GM06990 (cell line): ENCODE results near the gene MTFP1.
"Not testable (repeated sequence)": the region's sequence is repeated elsewhere in the genome, so short reads cannot be mapped to it uniquely, and the experiment has no call there.

Experiments used
- DNase-seq: peaks from one replicate; pipeline ENCODE4 v3.0.0-alpha.2; 2011; ENCODE audit not compliant: insufficient read length; ENCODE audit errors: extremely low read depth
- H3K27me3 ChIP-seq: replicated peaks from 2 replicates; pipeline ENCODE4 v1.6.0; 2011; ENCODE audit warnings: low read length; ENCODE audit not compliant: control insufficient read depth, insufficient read depth
- H3K36me3 ChIP-seq: 2 replicates; pipeline ENCODE4 v1.5.1; 2011; ENCODE audit warnings: low read length; ENCODE audit not compliant: control insufficient read depth, insufficient read depth
- H3K4me3 ChIP-seq: replicated peaks from 2 replicates; pipeline ENCODE4 v1.5.1; 2011; ENCODE audit warnings: low read depth, mild to moderate bottlenecking, control low read depth, low read length
- CTCF ChIP-seq: IDR thresholded peaks from 2 replicates; pipeline ENCODE4 v1.5.1; 2011; ENCODE audit warnings: low read length, control low read depth, mild to moderate bottlenecking, inconsistent platforms; ENCODE audit not compliant: insufficient read depth, poor library complexity, severe bottlenecking

Gene MTFP1

GRCh38 chr22:30399718-30400117 lies 25.9 kb upstream of the MTFP1 start:
- Histone ChIP-seq H3K4me3 (no peak overlapping the region), H3K27me3 (peaks cover 3% of the 10 kb centered on the region), H3K36me3 (no peaks in the 10 kb centered on the region)
- TF ChIP-seq CTCF = no peak
- DNase-seq = no peak

DNA sequence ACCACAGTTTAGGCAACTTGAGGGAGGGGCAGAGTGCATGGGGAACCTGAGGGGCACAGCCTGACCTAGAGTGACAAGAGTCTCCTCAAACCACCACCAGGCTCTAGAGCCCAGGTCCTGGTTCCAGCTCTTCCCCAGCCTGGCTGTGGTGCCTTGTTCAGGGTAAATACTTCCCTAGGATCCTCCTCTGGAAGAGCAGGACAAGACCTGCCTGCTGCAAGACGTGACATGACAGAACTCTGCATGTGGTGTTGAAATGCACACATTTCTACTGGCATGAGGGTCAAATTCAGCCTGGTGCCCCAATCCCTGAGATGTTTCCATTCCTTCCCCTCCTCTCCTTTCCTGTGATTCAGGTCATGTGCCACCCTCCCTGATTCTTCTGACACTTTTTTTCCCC lies 25.4 kb upstream of the MTFP1 start:
- no peak for DNase-seq

DNA sequence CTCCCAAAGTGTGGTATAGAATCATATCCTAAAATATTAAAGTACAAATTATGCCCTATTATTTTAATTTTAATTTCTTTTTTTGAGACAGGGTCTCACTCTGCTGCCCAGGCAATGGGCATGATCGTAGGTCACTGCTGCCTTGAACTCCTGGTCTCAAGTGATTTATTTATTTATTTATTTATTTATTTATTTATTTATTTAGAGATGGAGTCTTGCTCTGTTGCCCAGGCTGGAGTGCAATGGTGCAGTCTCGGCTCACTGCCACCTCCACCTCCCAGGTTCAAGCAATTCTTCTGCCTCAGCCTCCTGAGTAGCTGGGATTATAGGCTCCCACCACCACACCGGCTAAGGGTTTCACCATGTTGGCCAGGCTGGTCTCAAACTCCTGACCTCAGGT lies 24.5 kb upstream of the MTFP1 start:
- not testable (repeated sequence) for H3K36me3 ChIP-seq, DNase-seq, H3K27me3 ChIP-seq, H3K4me3 ChIP-seq

More for the DNA sequence above, 25.4 kb upstream of the MTFP1 start:
- peaks cover 3% of the 10 kb centered on the region for H3K27me3 ChIP-seq
- H3K4me3 ChIP-seq = no peak overlapping the region
- H3K36me3 ChIP-seq = no peaks in the 10 kb centered on the region
- TF ChIP-seq CTCF = no peak

DNA sequence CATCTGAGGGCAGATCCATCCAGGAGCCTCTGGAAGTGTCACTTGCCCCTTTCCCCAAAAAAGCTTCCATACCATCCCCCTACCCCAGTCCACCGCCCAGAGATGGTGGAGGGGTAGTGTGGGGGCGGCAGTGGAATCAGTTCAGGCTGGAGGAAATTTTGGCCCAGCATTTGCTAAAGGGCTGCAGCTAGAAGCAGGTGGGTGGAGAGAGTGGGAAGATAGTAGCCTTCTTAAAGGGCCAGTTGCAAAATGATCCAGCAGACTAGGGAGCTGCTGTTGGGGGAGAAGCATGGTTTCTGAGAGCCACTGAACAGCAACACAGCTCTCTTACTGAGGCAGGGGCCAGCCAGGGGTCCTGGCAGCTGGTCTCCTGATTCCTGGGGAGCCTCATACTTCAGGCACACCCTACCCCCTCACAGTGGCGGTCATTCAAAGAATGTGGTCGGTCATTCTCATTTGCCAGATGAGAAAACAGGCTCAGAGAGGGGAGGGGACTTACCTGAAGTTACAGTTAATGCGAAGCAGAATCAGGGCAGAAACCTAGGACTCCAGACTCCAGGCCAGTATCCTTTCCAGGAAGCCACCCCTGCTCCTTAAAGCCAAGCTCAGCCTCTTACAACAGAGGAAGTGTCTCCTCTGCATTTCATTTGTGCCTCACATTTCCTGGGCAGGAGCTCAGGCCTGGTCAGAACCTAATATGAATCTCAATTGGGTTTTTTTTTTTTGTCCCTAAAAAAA lies 23.4 kb upstream of the MTFP1 start:
- TF ChIP-seq CTCF = no peak
- H3K4me3 ChIP-seq = no peak overlapping the region
- DNase-seq = no peak
- H3K27me3 ChIP-seq = peaks cover 3% of the 10 kb centered on the region
- H3K36me3 ChIP-seq = no peaks in the 10 kb centered on the region; the same call in 1 of the 2 replicates

DNA sequence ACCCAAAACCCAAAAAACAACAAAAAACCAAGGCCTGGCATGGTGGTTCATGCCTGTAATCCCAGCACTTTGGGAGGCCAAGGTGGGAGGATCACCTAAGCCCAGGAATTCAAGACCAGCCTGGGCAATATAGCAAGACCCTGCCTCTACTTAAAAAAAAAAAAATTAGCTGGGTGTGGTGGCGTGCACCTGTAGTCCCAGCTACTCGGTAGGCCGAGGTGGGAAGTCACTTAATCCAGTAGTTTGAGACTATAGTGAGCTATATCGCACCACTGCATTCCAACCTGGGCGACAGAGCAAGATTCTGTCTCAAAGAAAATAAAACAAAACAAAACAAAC lies 22.8 kb upstream of the MTFP1 start:
- H3K27me3 ChIP-seq, DNase-seq, H3K4me3 ChIP-seq, H3K36me3 ChIP-seq: not testable (repeated sequence)

GRCh38 chr22:30404307-30404706 lies 21.3 kb upstream of the MTFP1 start:
- H3K36me3 ChIP-seq = no peaks in the 10 kb centered on the region; the same call in 1 of the 2 replicates
- H3K4me3 ChIP-seq = no peak overlapping the region
- no peak for DNase-seq
- TF ChIP-seq CTCF = no peak
- H3K27me3 ChIP-seq = no peaks in the 10 kb centered on the region

DNA sequence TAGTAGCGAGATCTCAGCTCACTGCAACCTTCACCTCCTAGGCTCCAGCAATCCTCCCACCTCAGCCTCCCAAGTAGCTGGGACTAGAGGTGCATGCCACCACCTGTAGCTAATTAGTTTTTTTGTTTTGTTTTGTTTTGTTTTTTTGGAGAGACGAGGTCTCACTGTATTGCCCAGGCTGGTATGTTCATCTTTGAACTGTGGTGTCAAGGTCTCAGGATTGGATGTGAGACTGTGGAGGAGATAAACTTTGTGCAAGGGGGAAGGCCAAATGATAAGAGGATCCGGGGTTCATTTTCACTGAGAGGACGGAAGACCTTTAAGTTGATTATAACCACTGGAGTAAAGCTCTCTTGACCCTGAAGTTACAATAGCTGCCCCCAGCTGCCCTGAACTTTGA lies 19.8 kb upstream of the MTFP1 start:
- no peak for TF ChIP-seq CTCF
- no peaks in the 10 kb centered on the region for H3K27me3 ChIP-seq
- H3K4me3 ChIP-seq = no peak overlapping the region
- no peaks in the 10 kb centered on the region; the same call in none of the 2 replicates for H3K36me3 ChIP-seq
- DNase-seq = no peak
